NK-92 treated with Interleukin-12 subunit alpha and Interleukin-12 subunit beta, amount 100 ng/mL, for 24 hours (cell line): Measurements from ENCODE around the gene SPP2.

ENCODE experiments used
- DNase-seq: peaks from one replicate; lab custom pipeline; 2025; lab: John Stamatoyannopoulos, UW

SPP2 gene

DNA sequence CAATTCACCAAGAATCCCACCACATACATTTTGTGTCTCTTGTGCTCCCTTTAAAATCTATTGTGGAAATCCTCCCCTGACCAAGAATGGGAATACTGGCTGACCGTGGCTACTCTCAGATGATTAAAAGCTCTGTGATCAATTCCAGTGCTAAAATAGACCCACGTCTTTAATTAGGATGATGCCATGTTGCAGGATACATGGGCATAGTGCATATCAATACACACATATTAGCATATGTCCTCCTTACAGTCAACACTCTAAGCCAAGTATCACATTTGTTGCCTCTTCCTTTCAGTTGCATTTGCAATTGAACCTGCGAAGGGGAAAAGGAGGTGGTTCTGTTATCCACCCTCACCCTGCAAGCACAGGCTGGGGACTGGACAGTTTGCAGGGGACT is 41.8 kb downstream of the SPP2 start:
- no peak for DNase-seq

DNA sequence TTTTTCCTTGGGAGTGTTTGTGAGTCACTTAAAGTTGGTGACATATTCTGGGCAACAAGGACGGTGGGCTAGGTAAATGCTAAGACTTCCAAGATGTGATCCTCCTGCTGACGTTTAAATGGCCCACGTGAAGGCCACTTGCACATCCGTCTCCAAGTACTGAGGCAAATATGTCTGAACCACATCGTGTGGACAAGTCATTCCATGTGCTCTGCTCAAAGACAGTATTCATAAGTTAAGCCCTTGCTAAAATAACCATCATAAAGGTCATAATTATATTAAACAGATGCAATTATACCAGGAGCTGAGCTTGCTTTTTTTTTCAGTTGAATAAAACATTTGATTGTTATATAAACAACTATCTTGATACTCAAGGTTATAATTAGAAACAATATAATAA is 44.8 kb downstream of the SPP2 start:
- no peak for DNase-seq

DNA sequence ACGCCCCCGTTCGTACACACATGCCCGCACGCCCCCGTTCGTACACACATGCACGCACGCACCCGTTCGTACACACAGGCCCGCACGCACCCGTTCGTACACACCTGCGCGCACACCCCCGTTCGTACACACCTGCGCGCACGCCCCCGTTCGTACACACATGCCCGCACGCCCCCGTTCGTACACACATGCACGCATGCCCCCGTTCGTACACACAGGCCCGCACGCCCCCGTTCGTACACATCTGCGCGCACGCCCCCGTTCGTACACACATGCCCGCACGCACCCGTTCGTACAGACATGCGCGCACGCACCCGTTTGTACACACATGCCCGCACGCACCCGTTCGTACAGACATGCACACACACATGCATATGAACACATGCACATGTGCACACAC is 45.7 kb downstream of the SPP2 start:
- DNase-seq, result no peak

DNA sequence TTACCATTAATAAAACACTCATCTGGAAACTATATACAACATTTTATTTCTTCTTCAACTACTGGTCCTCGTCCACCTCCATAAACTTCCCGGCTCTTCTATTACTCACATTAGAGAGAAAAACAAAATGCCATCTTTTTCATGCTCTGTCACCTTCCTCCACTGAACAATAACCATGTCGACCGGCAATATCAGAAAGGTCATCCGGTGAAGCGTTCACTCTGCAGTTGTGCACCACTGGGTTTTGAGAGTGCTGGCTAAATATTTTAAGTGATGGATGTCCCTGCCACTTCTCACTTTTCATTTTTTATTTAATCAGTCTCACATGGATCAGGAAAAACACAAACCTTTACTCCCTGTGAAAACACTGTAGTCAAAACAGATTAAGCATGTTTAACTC is 48.2 kb downstream of the SPP2 start:
- DNase-seq, result no peak

DNA sequence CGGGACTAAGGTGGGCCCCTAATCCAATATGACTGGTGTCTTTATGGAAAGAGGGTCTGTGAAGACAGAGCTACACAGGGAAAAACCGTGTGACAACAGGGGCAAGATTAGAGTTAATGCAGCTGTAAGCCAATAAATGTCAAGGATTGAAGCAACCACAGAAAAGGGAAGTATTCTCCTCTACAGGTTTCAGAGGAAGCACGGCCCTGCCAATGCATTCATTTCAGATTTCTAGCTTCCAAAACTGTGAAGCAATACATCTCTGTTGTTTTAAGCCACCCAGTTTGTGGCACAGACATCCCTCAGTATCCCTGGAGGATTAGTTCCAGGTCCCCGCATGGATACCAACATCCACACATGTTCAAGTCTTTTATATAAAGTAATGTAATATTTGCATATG is 48.8 kb downstream of the SPP2 start:
- DNase-seq, result no peak

DNA sequence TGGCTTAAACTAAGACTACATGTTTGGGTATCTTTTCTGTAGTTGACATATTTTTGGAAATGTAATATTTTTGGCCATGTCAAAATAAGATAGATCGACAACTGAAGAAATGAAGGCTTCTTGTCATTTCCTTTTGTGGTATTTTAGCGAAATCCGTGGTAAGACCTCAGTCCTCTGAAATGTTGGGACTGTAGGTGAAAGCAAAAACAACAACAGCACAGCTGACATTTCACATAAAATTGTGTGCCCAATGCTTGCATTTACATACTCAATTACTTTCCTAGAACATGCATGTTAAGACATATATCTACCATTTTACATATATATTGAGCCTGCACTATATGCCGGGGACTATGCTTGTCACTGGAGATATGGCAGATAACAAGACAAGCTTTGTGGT is 50.2 kb downstream of the SPP2 start:
- DNase-seq, result no peak

DNA sequence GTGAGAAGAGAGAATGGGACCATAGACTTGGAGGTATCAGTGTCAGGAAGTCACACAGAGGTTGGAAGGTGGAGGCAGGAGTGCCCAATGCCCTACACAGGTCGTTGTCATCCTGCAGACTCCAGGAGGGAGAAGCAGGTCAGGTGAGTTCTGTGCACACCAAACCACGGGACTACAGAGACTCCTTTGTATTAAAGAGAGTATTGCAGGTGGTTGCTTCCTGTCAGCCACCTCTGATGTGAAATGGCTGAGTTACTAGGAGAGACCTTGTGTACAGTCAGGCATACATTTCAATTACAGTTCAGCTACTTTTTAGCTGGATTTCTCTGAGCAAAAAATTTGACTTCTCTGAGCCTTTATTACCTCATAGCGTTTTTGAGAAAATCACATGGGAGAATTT is 51.6 kb downstream of the SPP2 start:
- no peak for DNase-seq

DNA sequence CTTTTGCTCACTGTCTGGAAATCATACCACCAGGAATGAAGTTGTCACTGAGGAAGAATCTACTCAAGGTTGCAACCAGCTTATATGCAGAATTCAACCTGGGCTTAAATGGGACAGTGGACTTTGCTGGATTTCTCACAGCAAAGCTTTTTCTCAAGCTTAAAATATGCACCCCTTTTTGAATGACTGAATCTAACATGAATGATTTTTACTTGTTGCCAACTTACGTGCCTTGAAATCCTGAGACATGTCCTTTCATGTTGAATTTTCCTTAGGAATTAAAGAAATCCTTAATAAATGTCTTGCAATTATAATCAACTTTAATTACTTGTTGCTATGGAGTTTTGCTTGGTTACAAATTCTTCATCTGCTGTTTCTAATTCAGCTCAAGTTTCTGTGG is 57.4 kb downstream of the SPP2 start:
- no peak for DNase-seq

DNA sequence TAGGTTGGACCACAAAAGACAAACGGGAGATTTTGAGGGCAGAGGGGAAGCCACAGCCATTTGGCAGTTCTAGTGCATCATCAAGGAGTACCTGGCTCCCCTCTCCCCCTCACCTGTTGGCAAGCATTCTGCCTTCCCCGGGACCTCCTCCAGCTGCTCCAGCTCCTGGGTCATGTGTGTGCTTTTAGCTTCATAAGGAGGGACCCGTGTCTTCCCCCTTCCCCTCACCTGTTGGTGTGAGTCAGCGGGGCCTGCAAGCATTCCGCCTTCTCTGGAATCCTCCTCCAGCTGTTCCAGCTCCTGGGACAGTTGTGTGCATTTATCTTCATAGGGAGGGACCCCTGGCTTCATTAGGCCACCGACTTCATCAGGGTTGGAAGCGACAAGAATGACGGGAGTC is 58.8 kb downstream of the SPP2 start:
- no peak for DNase-seq

DNA sequence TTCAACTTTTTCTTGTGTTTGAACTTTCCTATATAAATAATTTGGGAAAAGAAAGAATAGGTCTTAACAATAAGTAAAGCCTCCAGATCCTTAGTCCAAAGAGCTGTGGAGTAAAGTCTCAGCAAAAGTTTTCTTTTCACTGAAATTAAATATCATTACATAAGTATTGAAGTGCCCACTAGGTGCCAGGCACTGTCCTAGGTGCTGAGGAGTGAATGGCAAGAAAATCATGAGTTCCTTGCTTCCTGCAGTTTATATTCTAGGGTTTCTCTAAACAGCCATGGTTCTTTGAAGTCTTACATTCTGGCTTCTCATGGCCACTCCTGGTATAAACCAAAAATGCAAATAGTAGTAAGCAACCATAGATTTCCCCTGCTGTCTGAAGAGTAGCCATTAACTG is 59.7 kb downstream of the SPP2 start:
- DNase-seq, result no peak

DNA sequence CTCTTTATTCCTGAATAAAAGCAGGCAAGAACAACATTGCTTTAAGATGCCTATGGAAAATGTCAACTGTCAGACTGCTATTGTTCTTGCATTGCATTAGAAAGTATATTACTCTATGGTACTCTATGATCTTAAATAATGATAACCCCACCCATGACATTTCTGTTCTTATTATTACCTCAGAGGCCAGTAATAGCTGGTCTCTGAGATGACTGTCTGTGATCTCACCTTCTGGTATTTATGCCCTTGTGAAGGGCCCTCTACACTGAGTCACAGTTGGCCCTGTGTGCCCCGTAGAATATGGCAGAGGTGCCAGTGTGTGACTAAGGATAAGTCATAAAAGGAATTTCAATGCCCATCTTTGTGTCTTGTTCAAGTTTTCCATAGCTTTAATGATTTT is 61.0 kb downstream of the SPP2 start:
- DNase-seq, result no peak

DNA sequence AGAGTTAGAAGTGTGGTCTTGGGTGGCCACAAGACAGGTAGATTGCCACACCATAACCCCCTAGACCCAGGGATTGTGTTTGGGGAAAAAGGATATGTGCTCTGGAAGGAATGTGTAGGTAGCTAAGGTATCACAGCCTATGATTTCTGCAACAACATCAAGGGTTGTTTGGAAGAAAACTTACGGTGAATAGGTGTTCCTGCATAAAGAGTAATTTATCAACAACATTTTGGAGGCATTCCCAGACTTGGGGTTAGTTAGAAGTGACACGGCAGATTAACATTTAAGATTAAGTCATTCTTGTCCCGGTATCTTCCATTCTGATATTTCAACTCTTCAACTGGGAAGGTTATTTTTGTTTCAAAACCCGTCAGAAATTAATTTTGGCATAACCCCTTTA is 65.5 kb downstream of the SPP2 start:
- DNase-seq, result no peak

DNA sequence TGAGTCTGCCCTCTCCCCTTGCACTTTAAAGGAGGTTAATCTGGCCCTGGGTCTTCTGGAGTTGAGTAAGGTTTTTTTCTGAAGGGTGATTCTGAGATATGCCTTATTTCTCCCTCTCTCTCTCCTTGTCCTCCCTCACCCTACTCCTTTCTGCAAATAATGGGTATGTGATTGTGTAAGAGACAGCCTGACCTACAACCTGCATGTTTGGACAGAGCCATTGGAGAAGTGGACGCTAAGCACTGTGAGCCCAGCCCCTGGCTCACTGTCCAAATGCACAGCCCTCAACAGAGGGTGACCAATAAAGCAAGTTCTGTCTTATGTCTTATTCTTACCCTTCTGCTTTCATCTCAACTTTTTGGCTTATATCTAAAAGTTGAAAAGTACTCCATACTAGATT is 71.5 kb downstream of the SPP2 start:
- DNase-seq, result no peak

DNA sequence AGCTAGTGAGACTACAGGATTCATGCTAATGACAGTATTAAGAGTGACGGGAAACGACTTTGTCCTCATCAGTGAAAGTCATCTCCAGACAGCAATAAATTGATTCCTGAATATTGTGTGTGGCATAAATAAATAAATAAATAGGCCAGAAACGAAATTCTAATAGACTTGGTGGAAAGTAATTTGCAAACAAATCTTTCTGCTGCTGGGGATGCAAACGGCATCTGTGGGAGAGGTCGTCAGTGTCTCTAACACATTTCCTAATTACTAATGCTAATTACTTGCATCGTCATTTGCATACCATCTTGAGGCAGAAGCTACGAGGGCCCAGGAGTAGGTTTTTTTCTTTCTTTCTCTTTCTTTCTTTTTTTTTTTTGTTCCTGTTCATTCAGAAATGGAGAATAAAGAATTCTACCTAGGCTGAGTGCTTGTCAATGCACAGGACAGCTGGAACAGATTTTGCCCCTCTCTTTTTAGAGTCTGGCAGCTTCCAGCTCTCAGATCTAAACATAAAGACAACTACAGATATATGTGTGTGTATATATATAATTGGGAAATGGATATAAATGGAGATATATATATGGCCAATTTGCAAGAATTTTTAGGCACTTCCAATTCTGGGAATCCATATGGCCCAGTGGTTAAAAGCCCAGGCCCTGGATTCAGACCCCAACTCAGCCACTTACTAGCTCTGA is 75.1 kb downstream of the SPP2 start:
- DNase-seq, result no peak

DNA sequence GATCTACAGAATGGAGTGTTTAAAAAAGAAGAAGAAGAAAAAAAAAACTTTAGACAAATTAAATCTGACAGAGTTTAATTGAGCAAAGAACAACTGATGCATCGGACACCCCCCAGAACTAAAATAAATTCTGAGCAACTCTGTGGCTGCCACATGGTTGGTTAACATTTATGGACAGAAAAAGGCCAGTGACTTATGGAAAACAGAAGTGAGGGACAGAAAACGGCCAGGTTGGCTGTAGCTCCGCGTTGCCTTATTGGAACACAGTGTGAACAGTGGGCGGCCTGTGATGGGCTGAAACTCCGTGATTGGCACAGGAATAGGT is 75.6 kb downstream of the SPP2 start:
- no peak for DNase-seq
